Common myeloid progenitor, CD34-positive (primary cell): Measurements from ENCODE around the gene IPCEF1.
A peak's percentile ranks its signal among the peaks of the same experiment; 100 is the strongest.

Source experiments
- CTCF ChIA-PET: fragments of 350-600 bp; sonication (Branson Sonifier 250); formaldehyde crosslinking; loops from one replicate; lab custom pipeline; 2021; ENCODE audit warnings: antibody characterized with exemption; lab: Charles Lee
- POLR2A ChIA-PET: fragments of 350-600 bp; sonication (Branson Sonifier 250); formaldehyde crosslinking; loops from one replicate; lab custom pipeline; 2021; ENCODE audit warnings: antibody characterized with exemption; lab: Charles Lee
- DNase-seq, 3 donors: peaks; one replicate each; pipeline versions ENCODE4 v3.0.0 to v3.0.0-alpha.2; 2013
- H3K27ac ChIP-seq, 2 experiments: 1 replicate in 1 of 2; 2 replicates in 1 of 2; pipeline ENCODE4 v1.7.0; 2013; ENCODE audit warnings: inconsistent platforms in 2 of 2, low read length in 2 of 2, mild to moderate bottlenecking in 2 of 2, low read depth in 1 of 2, moderate library complexity in 1 of 2; ENCODE audit not compliant: severe bottlenecking in 2 of 2, insufficient read depth in 1 of 2, poor library complexity in 1 of 2
- H3K27me3 ChIP-seq, 5 experiments: replicated peaks in 2 of 5; 1 replicate in 3 of 5; 2 replicates in 2 of 5; pipeline versions ENCODE4 v1.6.1 to v1.7.0; 2013; ENCODE audit warnings: low read length in 4 of 5, mild to moderate bottlenecking in 2 of 5, moderate library complexity in 2 of 5, inconsistent platforms in 1 of 5; ENCODE audit not compliant: insufficient read depth in 5 of 5, control insufficient read depth in 4 of 5
- H3K36me3 ChIP-seq, 4 experiments: 1 replicate in 2 of 4; 2 replicates in 2 of 4; pipeline versions ENCODE4 v1.6.1 to v1.7.0; 2013; ENCODE audit warnings: low read length in 3 of 4, control low read depth in 1 of 4, mild to moderate bottlenecking in 1 of 4; ENCODE audit not compliant: control insufficient read depth in 4 of 4, insufficient read depth in 4 of 4
- H3K4me1 ChIP-seq, 4 experiments: 1 replicate in 3 of 4; 2 replicates in 1 of 4; pipeline versions ENCODE4 v1.6.1 to v1.7.1; 2013; ENCODE audit warnings: low read length in 3 of 4, mild to moderate bottlenecking in 3 of 4, control low read depth in 1 of 4, inconsistent platforms in 1 of 4, moderate library complexity in 1 of 4; ENCODE audit not compliant: control insufficient read depth in 4 of 4, insufficient read depth in 4 of 4; ENCODE audit errors: control extremely low read depth in 1 of 4
- H3K4me3 ChIP-seq, 7 experiments: 1 replicate in 4 of 7; 2 replicates in 3 of 7; pipeline versions ENCODE4 v1.5.1 to v1.7.0; 2013; ENCODE audit warnings: mild to moderate bottlenecking in 7 of 7, low read length in 6 of 7, moderate library complexity in 6 of 7, inconsistent platforms in 2 of 7, low read depth in 2 of 7, control low read depth in 1 of 7; ENCODE audit not compliant: insufficient read depth in 4 of 7, control insufficient read depth in 1 of 7; ENCODE audit errors: extremely low read depth in 1 of 7
- H3K9me3 ChIP-seq, 5 experiments: 1 replicate in 4 of 5; 2 replicates in 1 of 5; pipeline versions ENCODE4 v1.6.1 to v1.7.1; 2013; ENCODE audit warnings: low read length in 4 of 5, mild to moderate bottlenecking in 2 of 5, inconsistent platforms in 1 of 5, low read depth in 1 of 5, moderate library complexity in 1 of 5; ENCODE audit not compliant: control insufficient read depth in 4 of 5, insufficient read depth in 2 of 5; ENCODE audit errors: control extremely low read depth in 1 of 5
- WGBS: methylation state at CpG from one replicate; pipeline ENCODE4 v1.1.5; 2013; ENCODE audit not compliant: insufficient coverage; 5-methylcytosine and 5-hydroxymethylcytosine counted together

IPCEF1 gene

GRCh38 chr6:154277629-154278017, 79.0 kb downstream of the IPCEF1 start:
- Histone ChIP-seq H3K9me3 (no peaks in the 10 kb centered on the region), H3K4me1 (peaks cover 4 to 32% (median 7%) of the 10 kb centered on the region in 4 experiments), H3K36me3 (no peaks in the 10 kb centered on the region), H3K4me3 (peak overlapping the region in 1 of 7 experiments; percentile 37), H3K27ac (no peak overlapping the region), H3K27me3 (no peaks in the 10 kb centered on the region)
- WGBS = 40% methylated on average over 6 of the region's 7 CpGs
- POLR2A ChIA-PET = no interaction called here
- no peak for DNase-seq
- CTCF ChIA-PET = interaction anchor here (0.8 to 8.1 kb wide), 17 partner anchors 10 to 149 kb away, joined by 3 to 47 read pairs (median 5); no protein-coding TSS in a partner anchor

DNA sequence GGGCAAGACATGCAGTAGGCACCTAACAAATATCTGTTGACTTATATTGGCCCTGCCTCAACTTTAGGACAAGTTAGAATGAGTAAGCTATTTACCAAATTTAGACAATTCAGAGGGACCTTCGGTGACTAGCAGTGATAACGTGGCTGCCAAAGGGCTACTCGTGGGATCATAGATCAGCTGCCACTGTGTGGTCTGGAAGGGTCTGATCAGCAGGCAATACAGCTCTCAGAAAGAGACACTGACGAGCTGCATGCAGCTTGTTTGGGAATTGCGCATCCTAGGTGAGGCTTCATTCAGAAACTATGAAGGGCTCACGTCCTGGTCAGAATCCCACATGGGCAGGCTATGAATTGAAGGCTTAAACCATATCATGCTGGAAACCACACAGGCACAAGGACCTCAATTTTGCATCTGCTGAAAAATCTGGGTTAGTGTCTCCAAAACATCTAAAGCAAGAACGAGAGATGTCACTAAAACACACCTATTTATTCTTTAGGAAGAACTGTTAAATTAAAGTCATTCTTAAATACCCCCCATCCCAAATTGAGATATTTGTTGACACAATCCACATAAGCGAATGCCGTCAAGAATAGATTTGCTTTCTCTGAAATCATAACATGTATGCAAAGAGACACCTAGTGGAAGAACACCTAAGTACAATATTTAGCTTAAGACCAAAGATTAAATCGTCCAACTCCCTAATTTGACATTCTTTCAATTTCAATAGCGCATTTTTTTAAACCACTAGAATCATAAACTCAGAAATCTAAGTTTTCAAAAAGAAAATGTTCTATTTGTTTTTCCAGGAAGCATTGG, 79.6 kb downstream of the IPCEF1 start:
- CTCF ChIA-PET = interaction anchor here (0.6 to 8.1 kb wide), 22 partner anchors 11 to 346 kb away, joined by 3 to 47 read pairs (median 4); no protein-coding TSS in a partner anchor
- no peak overlapping the region for H3K27ac ChIP-seq
- peak; percentile 53 to 72 (median 68) for DNase-seq
- H3K36me3 ChIP-seq = no peaks in the 10 kb centered on the region
- peaks cover 4 to 32% (median 7%) of the 10 kb centered on the region in 4 experiments for H3K4me1 ChIP-seq
- H3K4me3 ChIP-seq = peak overlapping the region in 1 of 7 experiments; percentile 37
- no peaks in the 10 kb centered on the region for H3K27me3 ChIP-seq
- POLR2A ChIA-PET = no interaction called here
- H3K9me3 ChIP-seq = no peaks in the 10 kb centered on the region
- WGBS = 67% methylated on average over 6 of the region's 11 CpGs

DNA sequence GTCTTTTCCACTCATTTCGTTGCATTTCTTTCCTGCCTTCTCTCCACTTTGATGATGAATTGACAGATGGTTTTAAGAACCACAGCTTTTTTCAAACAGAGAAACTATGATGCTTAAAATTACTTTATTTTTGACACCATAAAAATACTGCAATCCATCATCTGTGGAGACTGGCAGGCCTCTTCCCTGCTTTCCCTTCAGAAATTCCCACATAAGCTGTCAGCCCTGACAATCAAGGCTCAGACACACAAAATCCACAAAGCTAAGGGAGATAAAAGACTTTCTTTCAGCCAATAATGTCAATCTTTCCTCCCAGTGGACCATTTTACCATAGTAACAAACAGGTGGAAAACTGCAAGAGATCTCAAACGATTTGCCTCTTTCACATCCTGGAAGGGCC, 82.4 kb downstream of the IPCEF1 start:
- no peak overlapping the region for H3K27ac ChIP-seq
- POLR2A ChIA-PET = no interaction called here
- no peak overlapping the region for H3K4me3 ChIP-seq
- no peaks in the 10 kb centered on the region for H3K36me3 ChIP-seq
- CTCF ChIA-PET = interaction anchor here (1.8 to 8.1 kb wide), 3 partner anchors 11 to 120 kb away, joined by 4 to 47 read pairs (median 44); no protein-coding TSS in a partner anchor
- H3K4me1 ChIP-seq = peaks cover 4 to 25% (median 5%) of the 10 kb centered on the region in 4 experiments
- DNase-seq = no peak
- H3K9me3 ChIP-seq = no peaks in the 10 kb centered on the region
- no peaks in the 10 kb centered on the region for H3K27me3 ChIP-seq
- 90% methylated on average over 2 of the region's 2 CpGs for WGBS

GRCh38 chr6:154268486-154268885, 88.1 kb downstream of the IPCEF1 start:
- ChIA-PET CTCF (no interaction called here), POLR2A (no interaction called here)
- WGBS = 97% methylated on average over 3 of the region's 3 CpGs
- no peak overlapping the region for H3K27ac ChIP-seq
- H3K9me3 ChIP-seq = peaks cover 0 to 3% (median 0%) of the 10 kb centered on the region in 5 experiments
- H3K4me1 ChIP-seq = peaks cover 0 to 4% (median 0%) of the 10 kb centered on the region in 4 experiments
- no peak overlapping the region for H3K4me3 ChIP-seq
- no peaks in the 10 kb centered on the region for H3K27me3 ChIP-seq
- no peaks in the 10 kb centered on the region for H3K36me3 ChIP-seq
- DNase-seq = no peak

- ChIA-PET POLR2A (interaction anchor here (1.1 kb wide), 1 partner anchor 11 kb away, joined by 3 read pairs; no protein-coding TSS in a partner anchor), CTCF (interaction anchor here (1.1 to 4.4 kb wide), 2 partner anchors 9 to 16 kb away, joined by 4 to 23 read pairs; no protein-coding TSS in a partner anchor)
- H3K36me3 ChIP-seq = no peaks in the 10 kb centered on the region
- H3K27ac ChIP-seq = no peak overlapping the region
- H3K27me3 ChIP-seq = no peaks in the 10 kb centered on the region
- H3K4me3 ChIP-seq = no peak overlapping the region
- WGBS = 93% methylated on average over 3 of the region's 3 CpGs
- peaks cover 0 to 4% (median 0%) of the 10 kb centered on the region in 4 experiments for H3K4me1 ChIP-seq
- no peak for DNase-seq
- H3K9me3 ChIP-seq = peaks cover 0 to 3% (median 0%) of the 10 kb centered on the region in 5 experiments
These were observed 89.0 kb downstream of the IPCEF1 start for GRCh38 chr6:154267508-154268106.

DNA sequence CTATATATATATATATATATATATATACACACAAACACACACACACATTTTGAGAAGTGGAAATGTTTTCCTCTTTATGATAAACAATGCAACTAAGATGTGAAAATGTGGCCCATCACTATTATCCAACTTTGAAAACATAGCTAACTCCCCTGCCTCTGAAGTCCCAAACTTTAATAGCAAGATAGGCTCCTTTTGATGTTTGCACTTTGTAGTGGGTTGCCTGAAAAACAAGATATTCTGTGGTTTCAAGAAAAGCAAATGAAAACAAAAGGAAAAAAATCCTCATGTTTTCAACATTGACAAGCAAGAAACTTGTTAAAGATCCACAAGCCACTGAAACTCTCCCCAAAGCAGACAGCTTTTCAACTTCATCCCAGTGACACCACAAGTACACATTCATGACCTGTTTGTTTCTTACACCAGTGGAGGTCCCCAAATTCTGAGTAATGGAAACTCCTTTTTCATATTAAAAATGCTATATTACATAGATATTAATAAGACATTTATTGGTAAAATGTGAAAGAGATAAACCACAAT, 90.0 kb downstream of the IPCEF1 start:
- Histone ChIP-seq H3K4me3 (no peak overlapping the region), H3K4me1 (peaks cover 0 to 4% (median 0%) of the 10 kb centered on the region in 4 experiments), H3K27ac (no peak overlapping the region), H3K36me3 (no peaks in the 10 kb centered on the region), H3K27me3 (no peaks in the 10 kb centered on the region), H3K9me3 (peaks cover 0 to 3% (median 0%) of the 10 kb centered on the region in 5 experiments)
- no peak for DNase-seq
- ChIA-PET CTCF (interaction anchor here (0.7 to 4.4 kb wide), 5 partner anchors 10 to 113 kb away, joined by 3 to 23 read pairs (median 4); no protein-coding TSS in a partner anchor), POLR2A (interaction anchor here (1.1 kb wide), 1 partner anchor 10 kb away, joined by 3 read pairs; no protein-coding TSS in a partner anchor)
